Caco-2 (cell line): Measurements from ENCODE around the gene TMEM19. TPM values are rescaled to one million over a fixed set of nuclear protein-coding genes. Genes with fewer than 3 reads are reported as not detected.

Source experiments
- Bru-seq: library from RNA; stranded (reverse); fragments of 400-500 nt; gene quantifications from one replicate; lab custom pipeline; 2021; lab: Mats Ljungman, UMichigan
- BruChase-seq, 2 experiments: library from RNA; stranded (reverse); fragments of 400-500 nt; gene quantifications; one replicate each; lab custom pipeline; 2021; lab: Mats Ljungman, UMichigan
- BruUV-seq: library from RNA; stranded (reverse); fragments of 400-500 nt; replicated peaks from 2 replicates; lab custom pipeline; 2021; lab: Mats Ljungman, UMichigan
- CTCF ChIA-PET: fragments of 300-600 bp; sonication (Branson Sonifier 250); formaldehyde crosslinking; loops from one replicate; lab custom pipeline; 2022; ENCODE audit warnings: antibody characterized with exemption; lab: Charles Lee
- POLR2A ChIA-PET: fragments of 300-600 bp; sonication (Branson Sonifier 250); formaldehyde crosslinking; loops from one replicate; lab custom pipeline; 2022; ENCODE audit warnings: antibody characterized with exemption; lab: Charles Lee
- DNase-seq, 2 experiments: peaks; one replicate each; pipeline versions ENCODE4 v3.0.0 to v3.0.0-alpha.2; 2020 to 2022
- H3K27me3 ChIP-seq: replicated peaks from 2 replicates; pipeline ENCODE4 v1.6.0; 2011; ENCODE audit warnings: low read length; ENCODE audit not compliant: control insufficient read depth, insufficient read depth
- H3K36me3 ChIP-seq: 2 replicates; pipeline ENCODE4 v1.5.1; 2011; ENCODE audit warnings: low read length; ENCODE audit not compliant: control insufficient read depth, insufficient read depth
- H3K4me1 ChIP-seq: fragments of 250-450 bp; sonication (Bioruptor Pico); 2 replicates; pipeline ENCODE4 v1.5.1; 2020; ENCODE audit warnings: mild to moderate bottlenecking
- H3K4me3 ChIP-seq: 2 replicates; pipeline ENCODE4 v1.5.1; 2011; ENCODE audit warnings: low read depth, mild to moderate bottlenecking, control low read depth, low read length
- H3K9me3 ChIP-seq: fragments of 250-450 bp; sonication (Bioruptor Pico); 2 replicates; pipeline ENCODE4 v1.5.1; 2020; ENCODE audit warnings: mild to moderate bottlenecking, moderate library complexity
- H3K27ac Mint-ChIP-seq: one replicate; pipeline ENCODE4 v1.8.0; 2022; ENCODE audit warnings: mixed read lengths; ENCODE audit not compliant: unreplicated experiment
- H3K27me3 Mint-ChIP-seq: one replicate; pipeline ENCODE4 v1.8.0; 2022; ENCODE audit warnings: mixed read lengths; ENCODE audit not compliant: insufficient read depth, unreplicated experiment
- H3K36me3 Mint-ChIP-seq: one replicate; pipeline ENCODE4 v1.8.0; 2022; ENCODE audit warnings: mild to moderate bottlenecking, mixed read lengths; ENCODE audit not compliant: insufficient read depth, unreplicated experiment
- H3K4me1 Mint-ChIP-seq: one replicate; pipeline ENCODE4 v1.8.0; 2022; ENCODE audit warnings: low read depth, mixed read lengths; ENCODE audit not compliant: unreplicated experiment
- H3K4me3 Mint-ChIP-seq: one replicate; pipeline ENCODE4 v1.8.0; 2022; ENCODE audit warnings: mild to moderate bottlenecking, moderate library complexity, mixed read lengths; ENCODE audit not compliant: unreplicated experiment
- H3K9me3 Mint-ChIP-seq: one replicate; pipeline ENCODE4 v1.8.0; 2022; ENCODE audit warnings: mixed read lengths; ENCODE audit not compliant: unreplicated experiment
- intact Hi-C: fragments of 100-400 bp; cut with micrococcal nuclease; formaldehyde crosslinking; loops from one replicate; pipeline ENCODE4 v1.10.0; 2022; ENCODE audit not compliant: unreplicated experiment
- long read RNA-seq: library from polyadenylated mRNA; stranded (forward); transcript quantifications from one replicate; pipeline ENCODE4 v2.0.0, GENCODE V29; 2022
- total RNA-seq: library from RNA; stranded (reverse); gene quantifications from 2 replicates; pipeline ENCODE4 v1.2.3, GENCODE V29; 2022
- TF ChIP-seq, protein P1 (sequence below), 2 experiments: fragments of 200-600 bp in 1 of 2; IDR thresholded peaks; 1 replicate in 1 of 2; 2 replicates in 1 of 2; pipeline versions ENCODE4 v1.5.1 to v1.8.0; 2011 to 2022; ENCODE audit warnings: antibody characterized with exemption in 1 of 2, control low read depth in 1 of 2, inconsistent platforms in 1 of 2, low read depth in 1 of 2, low read length in 1 of 2, mild to moderate bottlenecking in 1 of 2, moderate library complexity in 1 of 2; ENCODE audit not compliant: insufficient read depth in 1 of 2, severe bottlenecking in 1 of 2, unreplicated experiment in 1 of 2

The TMEM19 gene
- total RNA-seq (17.8 and 24.2 TPM in 2 replicates), Bru-seq, nascent RNA (percentile 63 among the genes with signal in this experiment), BruChase-seq, experiment 1, labeled RNA remaining after a 2-hour chase (percentile 83 among the genes with signal in this experiment), BruChase-seq, experiment 2, labeled RNA remaining after a 6-hour chase (percentile 92 among the genes with signal in this experiment)
- long read RNA-seq, full-length matches to known transcripts, result 35 of 44 reads
- long read RNA-seq, partial matches to known transcripts, result 0 of 44 reads
- long read RNA-seq, other reads (novel, unspliced or antisense), result 9 of 44 reads

DNA sequence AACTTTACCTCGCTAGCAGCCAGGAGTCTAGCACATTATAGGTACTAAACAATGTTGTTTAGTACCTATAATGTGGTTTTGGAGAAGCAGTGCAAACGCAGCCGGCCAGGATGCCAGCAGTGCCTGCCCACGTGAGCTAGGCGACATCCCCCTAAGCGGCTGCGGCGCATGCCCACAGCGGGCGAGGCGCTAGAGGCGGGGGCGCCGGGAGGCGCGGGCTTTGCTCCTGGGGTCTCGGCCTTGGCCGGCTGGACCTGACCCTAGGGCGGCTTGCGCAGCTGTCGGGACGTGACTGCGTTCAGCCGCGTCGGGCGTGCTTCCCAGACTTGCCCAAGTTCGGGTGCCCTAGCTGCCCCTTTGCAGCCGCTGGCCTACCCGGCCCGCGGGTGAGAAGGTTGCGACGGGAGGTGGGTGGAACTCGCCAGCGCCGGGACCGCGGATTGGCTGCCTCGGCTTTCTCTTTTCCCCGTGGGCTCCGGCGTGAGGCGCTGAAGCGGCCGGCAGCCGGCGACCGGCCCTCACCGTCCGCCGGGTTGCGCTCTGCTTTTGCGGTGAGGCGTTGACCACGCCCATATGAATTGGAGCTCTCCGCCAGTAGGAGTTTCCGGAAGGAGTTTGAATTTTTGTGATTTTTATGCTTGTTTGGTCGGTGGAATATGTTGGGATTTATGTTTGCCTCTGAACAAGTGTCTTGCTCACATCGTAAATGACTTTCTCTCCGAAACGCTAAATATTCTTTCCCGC is at the start of gene TMEM19:
TMEM19 (plus strand) TSS at position 169 of the 744 bp plus-strand sequence. CDS start 599 bp downstream, outside the sequence.
- no TSS peak for BruUV-seq
- H3K4me3 ChIP-seq, result peak within 1 kb of the TSS; percentile 46
- Mint-ChIP-seq H3K27ac (peak within 1 kb of the TSS; percentile 93), H3K36me3 (no peaks in the 10 kb centered on the region), H3K4me1 (no peaks in the 10 kb centered on the region), H3K9me3 (no peaks in the 10 kb centered on the region), H3K4me3 (peak within 1 kb of the TSS; percentile 97), H3K27me3 (no peaks in the 10 kb centered on the region)
- H3K9me3 ChIP-seq, result no peaks in the 10 kb centered on the region
- H3K36me3 ChIP-seq, result no peaks in the 10 kb centered on the region
- no peaks in the 10 kb centered on the region for H3K27me3 ChIP-seq
- POLR2A ChIA-PET, result interaction anchor here (0.8 to 3.1 kb wide), 5 partner anchors 22 to 68 kb away, joined by 3 to 49 read pairs (median 9); partner anchors contain the start of genes RAB21, THAP2 and ZFC3H1
- no peaks in the 10 kb centered on the region for H3K4me1 ChIP-seq
- TF ChIP-seq, protein P1, sequence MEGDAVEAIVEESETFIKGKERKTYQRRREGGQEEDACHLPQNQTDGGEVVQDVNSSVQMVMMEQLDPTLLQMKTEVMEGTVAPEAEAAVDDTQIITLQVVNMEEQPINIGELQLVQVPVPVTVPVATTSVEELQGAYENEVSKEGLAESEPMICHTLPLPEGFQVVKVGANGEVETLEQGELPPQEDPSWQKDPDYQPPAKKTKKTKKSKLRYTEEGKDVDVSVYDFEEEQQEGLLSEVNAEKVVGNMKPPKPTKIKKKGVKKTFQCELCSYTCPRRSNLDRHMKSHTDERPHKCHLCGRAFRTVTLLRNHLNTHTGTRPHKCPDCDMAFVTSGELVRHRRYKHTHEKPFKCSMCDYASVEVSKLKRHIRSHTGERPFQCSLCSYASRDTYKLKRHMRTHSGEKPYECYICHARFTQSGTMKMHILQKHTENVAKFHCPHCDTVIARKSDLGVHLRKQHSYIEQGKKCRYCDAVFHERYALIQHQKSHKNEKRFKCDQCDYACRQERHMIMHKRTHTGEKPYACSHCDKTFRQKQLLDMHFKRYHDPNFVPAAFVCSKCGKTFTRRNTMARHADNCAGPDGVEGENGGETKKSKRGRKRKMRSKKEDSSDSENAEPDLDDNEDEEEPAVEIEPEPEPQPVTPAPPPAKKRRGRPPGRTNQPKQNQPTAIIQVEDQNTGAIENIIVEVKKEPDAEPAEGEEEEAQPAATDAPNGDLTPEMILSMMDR (IDR thresholded peaks at IDR 0.05; ENCODE audit: insufficient read depth in 1 of 2, low read depth in 1 of 2, low read length in 1 of 2, severe bottlenecking in 1 of 2, unreplicated experiment in 1 of 2), result peak in 1 of 2 experiments; percentile 39
- DNase-seq, result peak; percentile 89 to 91
- CTCF ChIA-PET, result interaction anchor here (1.0 to 4.3 kb wide), 4 partner anchors 18 to 61 kb away, joined by 4 to 49 read pairs (median 12); partner anchors contain the start of genes THAP2 and ZFC3H1
- intact Hi-C loops, result loop anchor here (1.0 to 2.0 kb wide), 4 partner anchors 22 to 61 kb away; partner anchors contain the start of gene THAP2

DNA sequence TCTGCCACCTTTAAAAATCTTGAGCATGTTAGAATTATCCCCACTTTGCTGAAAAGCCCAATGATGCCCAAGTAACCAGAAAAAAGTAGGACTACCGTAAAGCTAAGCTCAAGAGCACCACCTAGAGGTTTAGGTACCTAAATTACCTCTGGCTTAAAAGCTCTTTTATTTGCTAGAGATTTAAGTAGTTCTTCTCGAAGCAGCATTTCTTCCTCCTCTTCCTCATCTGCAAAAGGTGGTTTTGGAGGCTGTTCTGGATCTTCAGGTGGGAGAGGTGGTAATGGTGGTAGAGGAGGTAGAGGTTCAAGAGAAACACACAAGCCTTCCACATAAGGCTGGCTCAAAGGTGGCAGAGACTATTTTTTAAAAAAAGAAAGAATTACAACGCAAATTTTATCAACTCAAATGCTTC is 49.2 kb upstream of the TMEM19 start:
- peaks cover 10% of the 10 kb centered on the region for H3K4me1 Mint-ChIP-seq
- no peak overlapping the region for H3K27ac Mint-ChIP-seq
- Histone ChIP-seq H3K27me3 (no peaks in the 10 kb centered on the region), H3K4me1 (peaks cover 22% of the 10 kb centered on the region), H3K9me3 (no peaks in the 10 kb centered on the region), H3K36me3 (peaks cover 2% of the 10 kb centered on the region), H3K4me3 (no peak overlapping the region)
- intact Hi-C loops, result loop anchor here (1.0 kb wide), 1 partner anchor 221 kb away; no protein-coding TSS in a partner anchor
- peak in 1 of 2 experiments; percentile 60 for DNase-seq
- TF ChIP-seq, protein P1 (IDR thresholded peaks at IDR 0.05; ENCODE audit: insufficient read depth in 1 of 2, low read depth in 1 of 2, low read length in 1 of 2, severe bottlenecking in 1 of 2, unreplicated experiment in 1 of 2), result peak; percentile 63 to 84
- no peak overlapping the region for H3K4me3 Mint-ChIP-seq
- ChIA-PET POLR2A (interaction anchor here (1.0 kb wide), 1 partner anchor 49 kb away, joined by 16 read pairs; the partner anchor contains the start of gene TMEM19), CTCF (interaction anchor here (0.6 to 2.8 kb wide), 12 partner anchors 10 to 169 kb away, joined by 3 to 40 read pairs (median 4); partner anchors contain the start of genes THAP2, TMEM19 and ZFC3H1)
- peaks cover 94% of the 10 kb centered on the region for H3K36me3 Mint-ChIP-seq
- H3K9me3 Mint-ChIP-seq, result no peaks in the 10 kb centered on the region
- no peaks in the 10 kb centered on the region for H3K27me3 Mint-ChIP-seq
- no TSS peak for BruUV-seq

DNA sequence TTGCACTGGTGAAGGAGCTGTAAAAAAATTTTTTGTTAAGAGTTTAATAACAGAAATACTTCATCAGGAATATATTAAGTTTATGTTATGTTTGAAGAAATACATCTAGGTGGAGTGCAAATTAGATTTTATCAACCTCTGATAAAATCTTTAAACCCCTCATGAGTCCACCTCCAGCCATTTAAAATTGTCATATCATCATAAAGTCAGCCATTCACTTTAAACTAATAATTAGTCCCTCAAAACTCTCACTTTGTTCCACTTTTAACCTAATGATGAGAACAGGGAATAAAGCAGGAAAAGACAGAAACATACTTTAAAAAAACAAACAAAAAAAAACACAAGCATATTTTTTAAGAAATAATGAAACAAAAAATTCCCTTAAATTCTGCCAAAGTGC is 47.4 kb upstream of the TMEM19 start:
- no TSS peak for BruUV-seq
- Mint-ChIP-seq H3K36me3 (peaks cover 94% of the 10 kb centered on the region), H3K9me3 (no peaks in the 10 kb centered on the region), H3K4me3 (no peak overlapping the region), H3K27me3 (no peaks in the 10 kb centered on the region), H3K4me1 (peaks cover 13% of the 10 kb centered on the region), H3K27ac (no peak overlapping the region)
- peaks cover 26% of the 10 kb centered on the region for H3K4me1 ChIP-seq
- intact Hi-C loops, result loop anchor here (2.0 kb wide), 1 partner anchor 48 kb away; the partner anchor contains the start of gene TMEM19
- H3K4me3 ChIP-seq, result no peak overlapping the region
- TF ChIP-seq, protein P1 (IDR thresholded peaks at IDR 0.05; ENCODE audit: insufficient read depth in 1 of 2, low read depth in 1 of 2, low read length in 1 of 2, severe bottlenecking in 1 of 2, unreplicated experiment in 1 of 2), result no peak
- DNase-seq, result no peak
- POLR2A ChIA-PET, result no interaction called here
- no peaks in the 10 kb centered on the region for H3K9me3 ChIP-seq
- H3K36me3 ChIP-seq, result peaks cover 2% of the 10 kb centered on the region; the same call in 1 of the 2 replicates
- CTCF ChIA-PET, result interaction anchor here (2.8 kb wide), 1 partner anchor 109 kb away, joined by 40 read pairs; no protein-coding TSS in a partner anchor
- no peaks in the 10 kb centered on the region for H3K27me3 ChIP-seq
